ENCODE data around the gene RAD51B. TPM values are rescaled to one million over a fixed set of nuclear protein-coding genes. Genes with fewer than 3 reads are reported as not detected.

Gene RAD51B
- total and polyA plus RNA-seq, 2 of the 13 experiments (the other 11 are each of a cell fraction or from before 2014, with no cell fraction given), result 7.0 to 9.5 TPM

GRCh38 chr14:68458840-68459469 lies 639.4 kb downstream of the RAD51B start (continued):
- TF ChIP-seq ZNF235 (CRISPR knock-in tag; IDR thresholded peaks at IDR 0.05; ENCODE audit: borderline replicate concordance), result no peak
- peak; percentile 50; the same call in 1 of the 2 replicates for TF ChIP-seq ZMYM2 (CRISPR knock-in tag; IDR thresholded peaks at IDR 0.05)
- no peak for TF ChIP-seq CSRNP2 (CRISPR knock-in tag; conservative IDR thresholded peaks at IDR 0.05; ENCODE audit: low read depth)
- TF ChIP-seq, protein P1, sequence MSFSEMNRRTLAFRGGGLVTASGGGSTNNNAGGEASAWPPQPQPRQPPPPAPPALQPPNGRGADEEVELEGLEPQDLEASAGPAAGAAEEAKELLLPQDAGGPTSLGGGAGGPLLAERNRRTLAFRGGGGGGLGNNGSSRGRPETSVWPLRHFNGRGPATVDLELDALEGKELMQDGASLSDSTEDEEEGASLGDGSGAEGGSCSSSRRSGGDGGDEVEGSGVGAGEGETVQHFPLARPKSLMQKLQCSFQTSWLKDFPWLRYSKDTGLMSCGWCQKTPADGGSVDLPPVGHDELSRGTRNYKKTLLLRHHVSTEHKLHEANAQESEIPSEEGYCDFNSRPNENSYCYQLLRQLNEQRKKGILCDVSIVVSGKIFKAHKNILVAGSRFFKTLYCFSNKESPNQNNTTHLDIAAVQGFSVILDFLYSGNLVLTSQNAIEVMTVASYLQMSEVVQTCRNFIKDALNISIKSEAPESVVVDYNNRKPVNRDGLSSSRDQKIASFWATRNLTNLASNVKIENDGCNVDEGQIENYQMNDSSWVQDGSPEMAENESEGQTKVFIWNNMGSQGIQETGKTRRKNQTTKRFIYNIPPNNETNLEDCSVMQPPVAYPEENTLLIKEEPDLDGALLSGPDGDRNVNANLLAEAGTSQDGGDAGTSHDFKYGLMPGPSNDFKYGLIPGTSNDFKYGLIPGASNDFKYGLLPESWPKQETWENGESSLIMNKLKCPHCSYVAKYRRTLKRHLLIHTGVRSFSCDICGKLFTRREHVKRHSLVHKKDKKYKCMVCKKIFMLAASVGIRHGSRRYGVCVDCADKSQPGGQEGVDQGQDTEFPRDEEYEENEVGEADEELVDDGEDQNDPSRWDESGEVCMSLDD (CRISPR knock-in tag; IDR thresholded peaks at IDR 0.05; ENCODE audit: borderline replicate concordance), result no peak
- TF ChIP-seq SSRP1 (CRISPR knock-in tag; IDR thresholded peaks at IDR 0.05), result peak; percentile 85
- peak; percentile 71 for TF ChIP-seq SAP130 (CRISPR knock-in tag; IDR thresholded peaks at IDR 0.05; ENCODE audit: low read depth)
- peak; percentile 79 for TF ChIP-seq NFIC (IDR thresholded peaks at IDR 0.05; ENCODE audit: low read length)
- TF ChIP-seq MTF1 (CRISPR knock-in tag; IDR thresholded peaks at IDR 0.05), result no peak
- peak; percentile 60; the same call in 1 of the 2 replicates for TF ChIP-seq ZNF614 (CRISPR knock-in tag; IDR thresholded peaks at IDR 0.05; ENCODE audit: borderline replicate concordance)
- peak; percentile 57; the same call in 1 of the 2 replicates for TF ChIP-seq THRA (CRISPR knock-in tag; IDR thresholded peaks at IDR 0.05; ENCODE audit: borderline replicate concordance)
- 0 out of 2 replicates have a peak, but pooled peaks have one; percentile 46 for TF ChIP-seq ZNF792 (CRISPR knock-in tag; IDR thresholded peaks at IDR 0.05)
- peak; percentile 34; the same call in 1 of the 2 replicates for TF ChIP-seq CBX5 (CRISPR knock-in tag; IDR thresholded peaks at IDR 0.05; ENCODE audit: borderline replicate concordance)
- peak; percentile 24; the same call in 1 of the 2 replicates for TF ChIP-seq HNF4G (IDR thresholded peaks at IDR 0.05; ENCODE audit: borderline replicate concordance, low read depth, low read length)
- no peak; the same call in 1 of the 2 replicates for TF ChIP-seq HNF4G (CRISPR knock-in tag; IDR thresholded peaks at IDR 0.05; ENCODE audit: borderline replicate concordance, low read depth)
- no peak for TF ChIP-seq NFIB (CRISPR knock-in tag; IDR thresholded peaks at IDR 0.05; ENCODE audit: borderline replicate concordance)
- TF ChIP-seq ZNF180 (CRISPR knock-in tag; IDR thresholded peaks at IDR 0.05; ENCODE audit: borderline replicate concordance, low read depth), result no peak
- peak; percentile 95 for TF ChIP-seq RARA (CRISPR knock-in tag; IDR thresholded peaks at IDR 0.05)
- TF ChIP-seq FOXO1 (CRISPR knock-in tag; IDR thresholded peaks at IDR 0.05), result peak; percentile 58; the same call in 1 of the 2 replicates
- peak; percentile 81 for TF ChIP-seq IKZF5 (CRISPR knock-in tag; IDR thresholded peaks at IDR 0.05)
- no peak for TF ChIP-seq ZNF556 (CRISPR knock-in tag; IDR thresholded peaks at IDR 0.05; ENCODE audit: borderline replicate concordance)
- no peak for TF ChIP-seq ZFP82 (CRISPR knock-in tag; IDR thresholded peaks at IDR 0.05; ENCODE audit: borderline replicate concordance)
- peak; percentile 65; the same call in 1 of the 2 replicates for TF ChIP-seq FOXJ3 (CRISPR knock-in tag; IDR thresholded peaks at IDR 0.05; ENCODE audit: borderline replicate concordance)
- TF ChIP-seq HDAC2 (CRISPR knock-in tag; IDR thresholded peaks at IDR 0.05), result peak; percentile 84
- TF ChIP-seq ZKSCAN8 (CRISPR knock-in tag; IDR thresholded peaks at IDR 0.05; ENCODE audit: borderline replicate concordance), result 0 out of 2 replicates have a peak, but pooled peaks have one; percentile 33
- TF ChIP-seq HOXA3 (CRISPR knock-in tag; IDR thresholded peaks at IDR 0.05), result peak; percentile 50; the same call in 1 of the 2 replicates

All from HepG2 (cell line).